Measurements from ENCODE around the gene TRPC6.

The TRPC6 gene

DNA sequence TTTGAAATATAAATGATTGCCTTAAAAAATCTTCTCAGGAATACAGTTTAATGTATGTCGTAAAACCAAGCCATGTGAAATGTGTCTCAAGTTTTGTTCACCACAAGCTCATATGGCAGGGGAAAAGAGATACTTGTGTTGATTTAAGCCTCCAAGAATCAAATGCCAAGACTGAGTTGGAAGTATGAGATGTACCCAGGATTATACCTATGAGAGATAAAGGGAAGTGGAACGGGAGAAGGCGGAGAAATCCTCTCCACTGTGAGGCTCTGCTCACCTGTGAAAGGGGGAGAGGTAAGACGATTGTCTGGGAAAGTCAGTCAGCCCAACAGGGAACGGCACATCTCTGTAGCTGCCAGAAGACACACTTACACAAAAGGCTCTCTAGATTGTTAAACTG, 124.8 kb downstream of the TRPC6 start:
- TF ChIP-seq, protein P1, sequence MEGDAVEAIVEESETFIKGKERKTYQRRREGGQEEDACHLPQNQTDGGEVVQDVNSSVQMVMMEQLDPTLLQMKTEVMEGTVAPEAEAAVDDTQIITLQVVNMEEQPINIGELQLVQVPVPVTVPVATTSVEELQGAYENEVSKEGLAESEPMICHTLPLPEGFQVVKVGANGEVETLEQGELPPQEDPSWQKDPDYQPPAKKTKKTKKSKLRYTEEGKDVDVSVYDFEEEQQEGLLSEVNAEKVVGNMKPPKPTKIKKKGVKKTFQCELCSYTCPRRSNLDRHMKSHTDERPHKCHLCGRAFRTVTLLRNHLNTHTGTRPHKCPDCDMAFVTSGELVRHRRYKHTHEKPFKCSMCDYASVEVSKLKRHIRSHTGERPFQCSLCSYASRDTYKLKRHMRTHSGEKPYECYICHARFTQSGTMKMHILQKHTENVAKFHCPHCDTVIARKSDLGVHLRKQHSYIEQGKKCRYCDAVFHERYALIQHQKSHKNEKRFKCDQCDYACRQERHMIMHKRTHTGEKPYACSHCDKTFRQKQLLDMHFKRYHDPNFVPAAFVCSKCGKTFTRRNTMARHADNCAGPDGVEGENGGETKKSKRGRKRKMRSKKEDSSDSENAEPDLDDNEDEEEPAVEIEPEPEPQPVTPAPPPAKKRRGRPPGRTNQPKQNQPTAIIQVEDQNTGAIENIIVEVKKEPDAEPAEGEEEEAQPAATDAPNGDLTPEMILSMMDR (conservative IDR thresholded peaks at IDR 0.05; ENCODE audit: low read depth, low read length), result no peak
- no peak overlapping the region for H3K4me3 ChIP-seq (ENCODE audit: low read depth, low read length)

DNA sequence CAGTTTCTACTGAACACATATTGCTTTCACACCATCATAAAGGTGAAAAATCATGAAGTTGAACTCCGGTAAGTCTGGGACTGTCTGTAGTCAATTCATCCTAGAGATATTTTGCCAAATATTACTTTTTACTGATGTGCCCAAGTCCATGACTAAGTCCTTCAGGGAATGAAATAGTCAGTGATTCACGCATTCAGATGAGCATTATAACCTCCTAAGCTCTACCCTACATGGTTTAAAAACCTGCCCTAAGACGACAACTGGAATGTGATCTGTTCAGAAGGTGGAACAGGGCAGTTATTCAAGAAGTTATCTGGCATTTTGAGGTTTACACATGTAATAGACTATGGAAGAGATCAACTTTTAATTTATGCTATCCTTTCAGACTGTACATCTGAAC, 125.6 kb downstream of the TRPC6 start:
- DNase-seq (ENCODE audit: low read depth), result no peak
- TF ChIP-seq, protein P1 (conservative IDR thresholded peaks at IDR 0.05; ENCODE audit: low read depth, low read length), result no peak
- H3K4me3 ChIP-seq (ENCODE audit: low read depth, low read length), result no peak overlapping the region

More for the DNA sequence above, 124.8 kb downstream of the TRPC6 start:
- no peak for DNase-seq (ENCODE audit: low read depth)

DNA sequence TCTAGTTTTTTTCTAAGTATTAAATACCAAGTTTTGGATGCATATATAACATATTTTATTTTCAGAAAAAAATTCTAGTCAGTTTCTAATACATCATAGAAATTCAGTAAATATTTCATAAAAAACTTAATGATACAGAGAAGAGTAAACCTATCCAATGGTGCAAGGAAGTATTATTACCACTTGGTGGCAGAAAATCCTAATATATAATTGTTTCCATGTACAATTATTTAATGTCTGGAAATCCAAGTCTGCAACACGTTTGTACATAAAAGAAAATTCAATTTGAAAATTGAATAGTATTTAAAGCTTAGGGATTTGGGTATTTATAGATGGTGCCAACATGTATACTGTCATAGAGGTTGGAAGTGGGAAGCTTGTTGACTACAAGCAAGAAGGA, 127.0 kb downstream of the TRPC6 start:
- TF ChIP-seq, protein P1 (conservative IDR thresholded peaks at IDR 0.05; ENCODE audit: low read depth, low read length), result no peak
- H3K4me3 ChIP-seq (ENCODE audit: low read depth, low read length), result no peak overlapping the region
- peak; percentile 33 for DNase-seq (ENCODE audit: low read depth)

DNA sequence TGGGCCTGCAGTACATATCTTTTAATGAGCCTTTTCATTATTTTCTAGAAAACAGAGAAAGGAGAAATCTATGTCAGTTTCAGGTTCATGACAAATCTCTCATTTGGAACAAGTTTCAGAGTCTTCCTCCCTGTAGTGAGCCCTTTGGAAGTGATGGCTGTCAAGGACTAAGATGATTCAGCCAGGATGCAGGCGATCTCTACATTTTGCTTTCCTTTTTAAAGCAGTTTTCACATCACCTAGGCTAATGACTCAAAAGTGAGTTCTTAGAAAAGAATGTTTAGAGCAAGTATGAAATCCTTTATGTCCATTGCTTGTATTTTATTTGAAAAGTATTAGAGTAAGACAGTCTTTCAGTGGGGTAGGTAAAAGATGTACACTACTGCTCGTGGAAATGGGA, 130.1 kb downstream of the TRPC6 start:
- TF ChIP-seq, protein P1 (conservative IDR thresholded peaks at IDR 0.05; ENCODE audit: low read depth, low read length), result no peak
- DNase-seq (ENCODE audit: low read depth), result no peak
- no peak overlapping the region for H3K4me3 ChIP-seq (ENCODE audit: low read depth, low read length)

DNA sequence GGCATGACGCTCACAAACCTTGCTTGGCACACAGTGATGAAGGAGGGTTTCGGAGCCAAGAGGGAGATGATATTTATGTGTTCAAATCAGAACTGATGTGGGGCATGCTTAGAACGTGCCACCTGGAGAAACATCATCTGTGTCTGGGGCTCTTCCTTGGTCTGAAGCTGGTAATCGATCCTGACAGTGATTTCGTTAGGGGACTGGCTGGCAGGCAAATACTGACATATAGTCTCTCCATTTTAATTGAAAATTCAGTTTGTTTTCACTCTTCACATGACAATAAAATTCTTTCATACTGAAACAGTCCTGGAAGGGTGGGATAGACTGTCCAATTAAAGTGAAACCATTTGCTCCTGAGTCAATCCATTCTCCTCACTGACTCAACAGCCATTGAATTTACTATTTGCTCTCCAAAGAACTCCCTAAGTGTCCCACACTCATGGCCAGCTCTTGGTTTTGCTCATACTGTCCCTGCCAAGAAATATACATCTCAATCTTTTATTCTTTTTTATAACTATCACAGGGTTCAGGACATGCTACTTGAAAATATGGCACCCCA, 134.8 kb downstream of the TRPC6 start:
- TF ChIP-seq, protein P1 (conservative IDR thresholded peaks at IDR 0.05; ENCODE audit: low read depth, low read length), result no peak
- no peak overlapping the region for H3K4me3 ChIP-seq (ENCODE audit: low read depth, low read length)
- no peak for DNase-seq (ENCODE audit: low read depth)

DNA sequence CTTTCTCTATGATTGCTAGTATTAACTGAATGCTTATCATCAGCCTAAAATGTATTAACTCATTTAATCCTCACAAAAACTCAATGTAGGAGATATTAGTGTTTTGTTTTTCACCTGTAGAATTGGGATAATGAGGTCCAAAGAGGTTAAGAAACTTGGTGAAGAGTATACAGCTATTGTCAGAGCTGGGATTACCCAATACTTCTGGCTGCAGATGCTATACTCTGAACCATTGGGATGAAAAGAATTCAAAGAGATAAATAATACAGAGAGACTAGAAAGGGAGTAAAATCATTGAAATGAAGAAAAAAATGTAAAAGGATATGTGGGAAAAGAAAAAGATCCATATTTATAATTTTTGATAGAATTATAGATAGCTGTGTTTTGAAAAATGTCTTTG, 137.1 kb downstream of the TRPC6 start:
- TF ChIP-seq, protein P1 (conservative IDR thresholded peaks at IDR 0.05; ENCODE audit: low read depth, low read length), result no peak
- H3K4me3 ChIP-seq (ENCODE audit: low read depth, low read length), result no peak overlapping the region
- no peak for DNase-seq (ENCODE audit: low read depth)

DNA sequence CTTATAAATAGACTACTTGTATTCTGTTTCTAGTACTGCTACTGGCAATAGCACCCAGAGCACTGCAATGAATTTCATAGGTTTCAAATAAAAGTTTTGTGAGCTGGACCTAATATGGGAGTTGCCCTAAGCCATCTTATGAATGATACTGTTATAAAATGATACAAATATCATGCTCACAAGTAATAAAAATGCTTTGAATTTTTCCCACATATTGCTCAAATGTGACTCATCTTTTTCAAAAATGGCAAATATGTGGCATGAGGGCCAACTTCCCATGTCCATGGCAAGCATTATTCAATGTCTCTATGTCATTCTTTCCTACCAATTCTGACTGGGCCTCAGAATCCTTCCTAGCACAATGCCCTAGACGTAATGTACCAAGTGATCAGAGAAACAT, 137.6 kb downstream of the TRPC6 start:
- TF ChIP-seq, protein P1 (conservative IDR thresholded peaks at IDR 0.05; ENCODE audit: low read depth, low read length), result no peak
- DNase-seq (ENCODE audit: low read depth), result peak; percentile 27
- H3K4me3 ChIP-seq (ENCODE audit: low read depth, low read length), result no peak overlapping the region
